Natural killer cell (primary cell): ENCODE results near the gene H2AZ1. TPM values are rescaled to one million over a fixed set of nuclear protein-coding genes. Genes with fewer than 3 reads are reported as not detected.

Experiments used
- ATAC-seq, 3 donors: fragments of 150-1000 bp in 2 of 3; fragments of 200-7000 bp in 1 of 3; cut with Tn5 transposase; 1 replicate in 1 of 3; 2 replicates in 2 of 3; pipeline ENCODE4 v1.10.0; 2021; ENCODE audit warnings: mild to moderate bottlenecking in 2 of 3, moderate library complexity in 2 of 3
- DNase-seq, 2 donors: peaks; one replicate each; pipeline versions ENCODE4 v3.0.0 to v3.0.0-alpha.2; 2013 to 2021; ENCODE audit warnings: mixed read lengths in 1 of 2
- H3K27ac ChIP-seq: one replicate; pipeline ENCODE4 v1.5.1; 2013; ENCODE audit warnings: mild to moderate bottlenecking, low read length
- H3K27me3 ChIP-seq: one replicate; pipeline ENCODE4 v1.6.1; 2013; ENCODE audit warnings: low read length; ENCODE audit not compliant: control insufficient read depth, insufficient read depth
- H3K36me3 ChIP-seq: one replicate; pipeline ENCODE4 v1.6.1; 2013; ENCODE audit warnings: low read length; ENCODE audit not compliant: control insufficient read depth, insufficient read depth
- H3K4me1 ChIP-seq: one replicate; pipeline ENCODE4 v1.6.1; 2013; ENCODE audit warnings: low read length; ENCODE audit not compliant: control insufficient read depth, insufficient read depth
- H3K4me3 ChIP-seq: one replicate; pipeline ENCODE4 v1.5.1; 2013; ENCODE audit warnings: low read length
- H3K9me3 ChIP-seq: one replicate; pipeline ENCODE4 v1.6.1; 2013; ENCODE audit warnings: low read length; ENCODE audit not compliant: control insufficient read depth, insufficient read depth
- H3K27ac Mint-ChIP-seq, 2 donors: one replicate each; pipeline ENCODE4 v1.8.0; 2022; ENCODE audit warnings: mild to moderate bottlenecking in 2 of 2, mixed read lengths in 2 of 2, moderate library complexity in 1 of 2
- H3K27me3 Mint-ChIP-seq, 2 donors: one replicate each; pipeline ENCODE4 v1.8.0; 2022; ENCODE audit warnings: low read depth in 2 of 2, mixed read lengths in 2 of 2
- H3K36me3 Mint-ChIP-seq: one replicate; pipeline ENCODE4 v1.8.0; 2022; ENCODE audit warnings: mixed read lengths
- H3K4me1 Mint-ChIP-seq, 2 donors: one replicate each; pipeline ENCODE4 v1.8.0; 2022; ENCODE audit warnings: mixed read lengths in 2 of 2
- H3K4me3 Mint-ChIP-seq: one replicate; pipeline ENCODE4 v1.8.0; 2022; ENCODE audit warnings: mild to moderate bottlenecking, moderate library complexity, mixed read lengths
- H3K9me3 Mint-ChIP-seq, 2 donors: one replicate each; pipeline ENCODE4 v1.8.0; 2022; ENCODE audit warnings: mixed read lengths in 2 of 2
- CTCF ChIP-seq: fragments of 200-600 bp; IDR thresholded peaks from one replicate; pipeline ENCODE4 v1.8.0; 2022; ENCODE audit warnings: antibody characterized with exemption
- WGBS: methylation state at CpG from one replicate; pipeline ENCODE4 v1.1.7; 2013; ENCODE audit warnings: missing lambda C conversion rate; ENCODE audit not compliant: insufficient coverage; 5-methylcytosine and 5-hydroxymethylcytosine counted together
- intact Hi-C: fragments of 100-400 bp; cut with micrococcal nuclease; formaldehyde crosslinking; loops from one replicate; pipeline ENCODE4 v1.14.2; 2022
- total RNA-seq, 4 donors: library from RNA; stranded (reverse); fragments of 120-200 nt in 1 of 4; gene quantifications; one replicate each; pipeline versions ENCODE4 v1.2.3 to v1.2.4, GENCODE V29; 2013 to 2022

The H2AZ1 gene
- total RNA-seq, 3 donors from 2014 or later (not counting 1 experiment from before 2014, with no cell fraction given): 87.7 to 91.3 (median 89.5) TPM

- Histone ChIP-seq H3K4me3 (no peak overlapping the region), H3K36me3 (peaks cover 67% of the 10 kb centered on the region), H3K4me1 (peaks cover under 1% of the 10 kb centered on the region), H3K27me3 (no peaks in the 10 kb centered on the region), H3K9me3 (no peaks in the 10 kb centered on the region), H3K27ac (no peak overlapping the region)
- peaks cover 13 to 22% of the 10 kb centered on the region in 2 donors for H3K4me1 Mint-ChIP-seq
- H3K27ac Mint-ChIP-seq: peak overlapping the region in 1 of 2 donors; percentile 49
- no peaks in the 10 kb centered on the region for H3K27me3 Mint-ChIP-seq
- 72% methylated on average over 2 of the region's 3 CpGs for WGBS
- peaks cover 13% of the 10 kb centered on the region for H3K36me3 Mint-ChIP-seq
- TF ChIP-seq CTCF: no peak
- H3K9me3 Mint-ChIP-seq: peaks cover 4 to 7% of the 10 kb centered on the region in 2 donors
- intact Hi-C loops: no loop called here
- no peak overlapping the region for H3K4me3 Mint-ChIP-seq
- DNase-seq: peak in 1 of 2 donors; percentile 48
- no peak for ATAC-seq
Measured at GRCh38 chr4:99921174-99921573, 28.9 kb downstream of the H2AZ1 start.

- no peak for ATAC-seq
- Histone ChIP-seq H3K27me3 (no peaks in the 10 kb centered on the region), H3K9me3 (no peaks in the 10 kb centered on the region), H3K4me3 (no peak overlapping the region), H3K36me3 (peaks cover 49% of the 10 kb centered on the region), H3K4me1 (peaks cover 4% of the 10 kb centered on the region), H3K27ac (no peak overlapping the region)
- Mint-ChIP-seq H3K27ac (peak overlapping the region; percentile 14 to 68), H3K36me3 (peaks cover 27% of the 10 kb centered on the region), H3K4me1 (peaks cover 20 to 29% of the 10 kb centered on the region in 2 donors), H3K9me3 (peaks cover 4 to 7% of the 10 kb centered on the region in 2 donors), H3K4me3 (no peak overlapping the region), H3K27me3 (no peaks in the 10 kb centered on the region)
- no CpG with 5 or more reads among the region's 2 CpGs for whole genome bisulfite sequencing
- no peak for TF ChIP-seq CTCF
- intact Hi-C loops: no loop called here
- no peak for DNase-seq
Measured at GRCh38 chr4:99918656-99919055, 31.4 kb downstream of the H2AZ1 start.

GRCh38 chr4:99917575-99917974 is 32.5 kb downstream of the H2AZ1 start:
- no peaks in the 10 kb centered on the region for H3K27me3 ChIP-seq
- peaks cover 4% of the 10 kb centered on the region for H3K4me1 ChIP-seq
- H3K4me3 ChIP-seq: no peak overlapping the region
- ATAC-seq (no peak), DNase-seq (no peak)
- Mint-ChIP-seq H3K4me1 (peaks cover 20 to 29% of the 10 kb centered on the region in 2 donors), H3K27ac (peak overlapping the region in 1 of 2 donors; percentile 68), H3K9me3 (peaks cover 4 to 7% of the 10 kb centered on the region in 2 donors), H3K4me3 (no peak overlapping the region), H3K27me3 (no peaks in the 10 kb centered on the region), H3K36me3 (peaks cover 27% of the 10 kb centered on the region)
- intact Hi-C loops: no loop called here
- WGBS: 84% methylated on average over 3 of the region's 3 CpGs
- no peak for TF ChIP-seq CTCF
- no peaks in the 10 kb centered on the region for H3K9me3 ChIP-seq
- H3K36me3 ChIP-seq: peaks cover 44% of the 10 kb centered on the region
- no peak overlapping the region for H3K27ac ChIP-seq

GRCh38 chr4:99915449-99915848 is 34.6 kb downstream of the H2AZ1 start:
- intact Hi-C loops: no loop called here
- Mint-ChIP-seq H3K4me3 (no peak overlapping the region), H3K27ac (peak overlapping the region; percentile 37 to 59), H3K27me3 (no peaks in the 10 kb centered on the region), H3K4me1 (peaks cover 20 to 37% of the 10 kb centered on the region in 2 donors), H3K9me3 (peaks cover 4 to 7% of the 10 kb centered on the region in 2 donors), H3K36me3 (peaks cover 27% of the 10 kb centered on the region)
- 39% methylated on average over 2 of the region's 2 CpGs for WGBS
- no peak for TF ChIP-seq CTCF
- no peak overlapping the region for H3K27ac ChIP-seq
- no peak for DNase-seq
- ATAC-seq: no peak
- no peaks in the 10 kb centered on the region for H3K27me3 ChIP-seq
- H3K4me3 ChIP-seq: no peak overlapping the region
- peaks cover 33% of the 10 kb centered on the region for H3K36me3 ChIP-seq
- peaks cover 4% of the 10 kb centered on the region for H3K4me1 ChIP-seq
- no peaks in the 10 kb centered on the region for H3K9me3 ChIP-seq
